Lower leg skin (tissue), 3 donors: ENCODE results near the gene EXOC6B.

Experiments
- POLR2A ChIP-seq, 2 donors: fragments of 450-650 bp; IDR thresholded peaks; one replicate each; pipeline ENCODE4 v1.6.1; 2016 to 2017; ENCODE audit warnings: antibody characterized with exemption in 2 of 2, mild to moderate bottlenecking in 1 of 2, moderate library complexity in 1 of 2
- TF ChIP-seq, protein P1 (sequence below), 3 donors: fragments of 450-650 bp; IDR thresholded peaks; one replicate each; pipeline ENCODE4 v1.5.1; 2016; ENCODE audit warnings: antibody characterized with exemption in 3 of 3, mild to moderate bottlenecking in 3 of 3, moderate library complexity in 2 of 3

GRCh38 chr2:72212486-72212855, 613.4 kb downstream of the EXOC6B start:
- TF ChIP-seq, protein P1, sequence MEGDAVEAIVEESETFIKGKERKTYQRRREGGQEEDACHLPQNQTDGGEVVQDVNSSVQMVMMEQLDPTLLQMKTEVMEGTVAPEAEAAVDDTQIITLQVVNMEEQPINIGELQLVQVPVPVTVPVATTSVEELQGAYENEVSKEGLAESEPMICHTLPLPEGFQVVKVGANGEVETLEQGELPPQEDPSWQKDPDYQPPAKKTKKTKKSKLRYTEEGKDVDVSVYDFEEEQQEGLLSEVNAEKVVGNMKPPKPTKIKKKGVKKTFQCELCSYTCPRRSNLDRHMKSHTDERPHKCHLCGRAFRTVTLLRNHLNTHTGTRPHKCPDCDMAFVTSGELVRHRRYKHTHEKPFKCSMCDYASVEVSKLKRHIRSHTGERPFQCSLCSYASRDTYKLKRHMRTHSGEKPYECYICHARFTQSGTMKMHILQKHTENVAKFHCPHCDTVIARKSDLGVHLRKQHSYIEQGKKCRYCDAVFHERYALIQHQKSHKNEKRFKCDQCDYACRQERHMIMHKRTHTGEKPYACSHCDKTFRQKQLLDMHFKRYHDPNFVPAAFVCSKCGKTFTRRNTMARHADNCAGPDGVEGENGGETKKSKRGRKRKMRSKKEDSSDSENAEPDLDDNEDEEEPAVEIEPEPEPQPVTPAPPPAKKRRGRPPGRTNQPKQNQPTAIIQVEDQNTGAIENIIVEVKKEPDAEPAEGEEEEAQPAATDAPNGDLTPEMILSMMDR (IDR thresholded peaks at IDR 0.05): no peak
- no peak for TF ChIP-seq POLR2A (IDR thresholded peaks at IDR 0.05)
